Ishikawa (cell line): ENCODE data around the gene NCDN.

Source experiments
- CEBPB ChIP-seq: IDR thresholded peaks from 2 replicates; pipeline ENCODE4 v1.6.1; 2012
- CREB1 ChIP-seq: IDR thresholded peaks from 2 replicates; pipeline ENCODE4 v1.6.1; 2012; ENCODE audit warnings: low read depth
- EP300 ChIP-seq: IDR thresholded peaks from 2 replicates; pipeline ENCODE4 v1.6.1; 2012; ENCODE audit warnings: borderline replicate concordance
- RAD21 ChIP-seq: IDR thresholded peaks from 2 replicates; pipeline ENCODE4 v1.6.1; 2012; ENCODE audit warnings: low read depth
- REST ChIP-seq: IDR thresholded peaks from 2 replicates; pipeline ENCODE4 v1.6.1; 2012; ENCODE audit warnings: low read depth, mild to moderate bottlenecking
- TAF1 ChIP-seq: IDR thresholded peaks from 2 replicates; pipeline ENCODE4 v1.6.1; 2012; ENCODE audit warnings: low read depth, mild to moderate bottlenecking
- TCF12 ChIP-seq: IDR thresholded peaks from 2 replicates; pipeline ENCODE4 v1.6.1; 2012; ENCODE audit warnings: low read depth
- TEAD4 ChIP-seq: IDR thresholded peaks from 2 replicates; pipeline ENCODE4 v1.6.1; 2012
- USF1 ChIP-seq: IDR thresholded peaks from 2 replicates; pipeline ENCODE4 v1.6.1; 2012
- YY1 ChIP-seq: IDR thresholded peaks from 2 replicates; pipeline ENCODE4 v1.6.1; 2012; ENCODE audit warnings: low read depth
- ZBTB7A ChIP-seq: IDR thresholded peaks from 2 replicates; pipeline ENCODE4 v1.6.1; 2012; ENCODE audit warnings: low read depth
- TF ChIP-seq, protein P1 (sequence below): IDR thresholded peaks from 2 replicates; pipeline ENCODE4 v1.6.1; 2012

DNA sequence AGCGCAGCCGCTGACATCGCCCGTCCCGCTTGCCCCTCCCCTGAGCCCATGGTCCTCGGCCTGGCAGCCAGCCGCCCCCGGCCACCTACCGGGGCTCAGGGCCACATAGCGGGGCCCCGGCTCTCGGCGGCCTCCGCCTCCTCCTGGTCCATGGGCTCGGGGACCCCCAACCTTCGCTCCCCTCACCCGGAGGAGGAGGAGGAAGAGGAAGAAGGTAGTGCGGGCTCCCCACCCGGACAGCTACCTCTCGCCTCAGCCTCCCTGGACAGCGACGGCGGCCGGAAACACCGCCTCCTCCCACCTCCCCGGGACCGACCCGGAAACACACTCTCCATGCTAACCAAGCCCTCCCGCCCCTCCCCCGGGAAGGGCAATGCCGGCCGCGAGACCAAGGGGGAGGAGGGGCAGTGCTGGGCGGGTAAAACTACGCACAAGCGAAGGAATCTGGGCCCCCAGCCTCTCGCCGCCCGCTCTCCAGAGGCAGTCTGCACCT, 435 bp upstream of the NCDN start, which contains the start of gene KIAA0319L:
- TF ChIP-seq CREB1 (no peak), ZBTB7A (peak; percentile 43; the same call in 1 of the 2 replicates), EP300 (no peak), CEBPB (no peak), RAD21 (no peak), TCF12 (peak; percentile 57), TAF1 (0 out of 2 replicates have a peak, but pooled peaks have one; percentile 7), YY1 (no peak), REST (peak; percentile 66), TEAD4 (no peak), USF1 (no peak)
- TF ChIP-seq, protein P1, sequence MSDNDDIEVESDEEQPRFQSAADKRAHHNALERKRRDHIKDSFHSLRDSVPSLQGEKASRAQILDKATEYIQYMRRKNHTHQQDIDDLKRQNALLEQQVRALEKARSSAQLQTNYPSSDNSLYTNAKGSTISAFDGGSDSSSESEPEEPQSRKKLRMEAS, result no peak
